Astrocyte (in vitro differentiated cells and primary cell): ENCODE data around the gene TRIML2.

Experiments
- EZH2 ChIP-seq: IDR thresholded peaks from 2 replicates; pipeline ENCODE4 v1.6.1; 2012; ENCODE audit warnings: mild to moderate bottlenecking, low read length, inconsistent platforms; ENCODE audit not compliant: insufficient read depth
- TF ChIP-seq, protein P1 (sequence below): IDR thresholded peaks from 2 replicates; pipeline ENCODE4 v1.5.1; 2011; ENCODE audit warnings: low read depth, mild to moderate bottlenecking, inconsistent platforms, low read length, moderate library complexity; ENCODE audit not compliant: insufficient read depth

DNA sequence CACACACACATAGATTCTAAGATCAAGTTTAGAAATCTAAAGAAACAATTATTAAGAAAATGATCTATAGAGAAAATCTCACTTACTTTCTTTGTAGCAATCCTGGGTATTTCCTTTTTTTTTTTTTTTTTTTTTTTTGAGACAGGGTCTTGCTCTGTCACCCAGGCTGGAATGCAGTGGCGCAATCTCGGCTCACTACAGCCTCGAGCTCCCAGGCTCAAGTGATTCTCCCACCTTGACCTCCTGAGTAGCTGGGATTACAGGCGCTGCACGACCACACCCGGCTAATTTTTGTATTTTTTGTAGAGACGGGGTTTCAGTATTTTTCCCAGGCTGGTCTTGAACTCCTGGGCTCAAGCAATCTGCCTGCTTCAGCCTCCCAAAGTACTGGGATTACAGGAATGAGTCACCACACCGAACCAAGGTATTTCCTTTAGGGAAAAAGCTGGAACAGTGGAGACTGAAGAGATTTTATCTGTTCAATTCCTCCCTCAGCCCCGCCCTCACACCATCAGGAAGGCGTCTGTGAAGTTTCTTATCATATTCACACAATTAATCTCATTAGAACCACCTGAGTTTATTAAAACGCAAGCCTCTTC, at the start of gene TRIML2:
- TF ChIP-seq, protein P1, sequence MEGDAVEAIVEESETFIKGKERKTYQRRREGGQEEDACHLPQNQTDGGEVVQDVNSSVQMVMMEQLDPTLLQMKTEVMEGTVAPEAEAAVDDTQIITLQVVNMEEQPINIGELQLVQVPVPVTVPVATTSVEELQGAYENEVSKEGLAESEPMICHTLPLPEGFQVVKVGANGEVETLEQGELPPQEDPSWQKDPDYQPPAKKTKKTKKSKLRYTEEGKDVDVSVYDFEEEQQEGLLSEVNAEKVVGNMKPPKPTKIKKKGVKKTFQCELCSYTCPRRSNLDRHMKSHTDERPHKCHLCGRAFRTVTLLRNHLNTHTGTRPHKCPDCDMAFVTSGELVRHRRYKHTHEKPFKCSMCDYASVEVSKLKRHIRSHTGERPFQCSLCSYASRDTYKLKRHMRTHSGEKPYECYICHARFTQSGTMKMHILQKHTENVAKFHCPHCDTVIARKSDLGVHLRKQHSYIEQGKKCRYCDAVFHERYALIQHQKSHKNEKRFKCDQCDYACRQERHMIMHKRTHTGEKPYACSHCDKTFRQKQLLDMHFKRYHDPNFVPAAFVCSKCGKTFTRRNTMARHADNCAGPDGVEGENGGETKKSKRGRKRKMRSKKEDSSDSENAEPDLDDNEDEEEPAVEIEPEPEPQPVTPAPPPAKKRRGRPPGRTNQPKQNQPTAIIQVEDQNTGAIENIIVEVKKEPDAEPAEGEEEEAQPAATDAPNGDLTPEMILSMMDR = no peak
- no peak for TF ChIP-seq EZH2
